Mesothelial cell of epicardium (in vitro differentiated cells): ENCODE data around the gene AOPEP. TPM values are rescaled to one million over a fixed set of nuclear protein-coding genes. Genes with fewer than 3 reads are reported as not detected.

Experiments
- DNase-seq, 2 experiments: peaks; one replicate each; pipeline ENCODE4 v3.0.0; 2021; ENCODE audit warnings: low spot score in 2 of 2; ENCODE audit not compliant: unreplicated experiment in 2 of 2
- H3K27ac Mint-ChIP-seq: 2 replicates; pipeline ENCODE4 v1.8.0; 2021; ENCODE audit warnings: mixed read lengths
- H3K27me3 Mint-ChIP-seq: 2 replicates; pipeline ENCODE4 v1.8.0; 2021; ENCODE audit warnings: low read depth, mixed read lengths
- H3K36me3 Mint-ChIP-seq: 2 replicates; pipeline ENCODE4 v1.8.0; 2021; ENCODE audit warnings: mixed read lengths
- H3K4me1 Mint-ChIP-seq: 2 replicates; pipeline ENCODE4 v1.8.0; 2021; ENCODE audit warnings: mixed read lengths
- H3K4me3 Mint-ChIP-seq: 2 replicates; pipeline ENCODE4 v1.8.0; 2021; ENCODE audit warnings: mild to moderate bottlenecking, moderate library complexity, mixed read lengths
- H3K9me3 Mint-ChIP-seq: 2 replicates; pipeline ENCODE4 v1.8.0; 2021; ENCODE audit warnings: mixed read lengths
- CTCF ChIP-seq: fragments of 200-600 bp; sonication (generic); IDR thresholded peaks from one replicate; pipeline ENCODE4 v1.5.0; 2021; ENCODE audit warnings: antibody characterized with exemption; ENCODE audit not compliant: unreplicated experiment
- total RNA-seq: library from RNA; stranded (reverse); gene quantifications from 3 replicates; pipeline ENCODE4 v1.2.1, GENCODE V29; 2021

The AOPEP gene
- total RNA-seq, 1 donor from 2014 or later = 63.0 TPM

DNA sequence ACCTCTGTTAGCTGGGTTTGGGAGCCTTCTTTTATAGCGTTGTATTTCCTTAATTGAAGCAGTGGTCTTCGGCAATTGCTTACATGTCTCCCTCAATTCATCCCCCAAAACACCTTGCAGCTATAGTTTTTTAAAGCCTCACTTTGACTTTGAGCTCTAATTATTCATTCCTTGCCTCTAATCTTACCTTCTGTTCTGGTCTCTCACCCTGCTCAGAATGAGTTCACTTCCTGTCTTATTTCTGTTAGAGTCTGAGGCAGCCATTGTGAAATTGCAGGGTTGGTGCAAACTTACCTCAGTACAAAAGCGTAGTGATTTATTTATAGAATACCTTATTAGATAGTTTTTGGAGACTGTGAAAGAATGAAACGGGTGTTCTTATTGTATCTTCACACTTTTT lies 35.0 kb downstream of the AOPEP start:
- no peak for DNase-seq
- no peak overlapping the region for H3K4me3 Mint-ChIP-seq
- H3K4me1 Mint-ChIP-seq = peaks cover 38% of the 10 kb centered on the region
- TF ChIP-seq CTCF = no peak
- no peak overlapping the region for H3K27ac Mint-ChIP-seq
- peaks cover 15% of the 10 kb centered on the region for H3K36me3 Mint-ChIP-seq
- H3K9me3 Mint-ChIP-seq = no peaks in the 10 kb centered on the region
- H3K27me3 Mint-ChIP-seq = no peaks in the 10 kb centered on the region

GRCh38 chr9:94767331-94768072 lies 41.0 kb downstream of the AOPEP start:
- Mint-ChIP-seq H3K9me3 (no peaks in the 10 kb centered on the region), H3K27me3 (no peaks in the 10 kb centered on the region), H3K27ac (no peak overlapping the region), H3K36me3 (peaks cover 14% of the 10 kb centered on the region), H3K4me1 (peaks cover 3% of the 10 kb centered on the region), H3K4me3 (no peak overlapping the region)
- no peak for DNase-seq
- TF ChIP-seq CTCF = no peak

DNA sequence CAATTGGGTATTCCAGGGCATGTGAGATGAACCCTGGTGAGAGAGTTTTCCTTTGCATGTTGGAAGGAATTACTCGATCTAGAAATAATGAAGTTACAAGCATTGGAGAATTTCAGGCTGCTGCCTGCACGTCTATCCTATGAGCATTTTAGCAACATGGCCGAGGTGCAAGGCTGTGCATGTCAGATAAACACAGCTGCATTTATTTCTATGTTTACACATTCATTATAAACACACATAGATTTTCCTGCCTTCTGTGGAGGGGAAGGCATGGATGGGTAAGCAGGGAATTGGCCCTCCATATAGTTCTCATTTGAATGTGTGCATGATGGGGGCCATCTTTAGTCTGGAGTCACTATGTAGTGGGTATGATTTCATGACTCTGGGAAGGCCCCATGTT lies 42.3 kb downstream of the AOPEP start:
- no peak overlapping the region for H3K27ac Mint-ChIP-seq
- H3K4me3 Mint-ChIP-seq = no peak overlapping the region
- H3K4me1 Mint-ChIP-seq = peaks cover 3% of the 10 kb centered on the region
- H3K36me3 Mint-ChIP-seq = peaks cover 17% of the 10 kb centered on the region
- H3K27me3 Mint-ChIP-seq = no peaks in the 10 kb centered on the region
- H3K9me3 Mint-ChIP-seq = no peaks in the 10 kb centered on the region
- TF ChIP-seq CTCF = no peak
- DNase-seq = no peak

- no peak overlapping the region for H3K4me3 Mint-ChIP-seq
- H3K27ac Mint-ChIP-seq = no peak overlapping the region
- peaks cover 3% of the 10 kb centered on the region for H3K4me1 Mint-ChIP-seq
- no peak for DNase-seq
- TF ChIP-seq CTCF = no peak
- no peaks in the 10 kb centered on the region for H3K9me3 Mint-ChIP-seq
- peaks cover 13% of the 10 kb centered on the region for H3K36me3 Mint-ChIP-seq
- H3K27me3 Mint-ChIP-seq = no peaks in the 10 kb centered on the region
Observed at GRCh38 chr9:94770334-94770733, 43.8 kb downstream of the AOPEP start.

GRCh38 chr9:94771096-94771495 lies 44.6 kb downstream of the AOPEP start:
- DNase-seq = no peak

More at GRCh38 chr9:94771096-94771495, 44.6 kb downstream of the AOPEP start:
- Mint-ChIP-seq H3K36me3 (peaks cover 11% of the 10 kb centered on the region), H3K9me3 (no peaks in the 10 kb centered on the region), H3K4me3 (no peak overlapping the region), H3K27me3 (no peaks in the 10 kb centered on the region), H3K4me1 (peaks cover 3% of the 10 kb centered on the region), H3K27ac (no peak overlapping the region)
- no peak for TF ChIP-seq CTCF
